Cardiac muscle cell (in vitro differentiated cells and primary cell): ENCODE results near the gene GPR155. TPM values are rescaled to one million over a fixed set of nuclear protein-coding genes. Genes with fewer than 3 reads are reported as not detected.

ENCODE experiments used
- DNase-seq, 2 donors: peaks; one replicate each; pipeline versions ENCODE4 v3.0.0 to v3.0.0-alpha.2; 2010 to 2017; ENCODE audit warnings: low read depth in 1 of 2, low spot score in 1 of 2
- H3K27ac ChIP-seq: fragments of 200-600 bp; sonication (generic); 2 replicates; pipeline ENCODE4 v1.5.1; 2016
- H3K27me3 ChIP-seq: fragments of 200-600 bp; sonication (generic); 2 replicates; pipeline ENCODE4 v1.6.0; 2016; ENCODE audit warnings: control low read depth
- H3K36me3 ChIP-seq: fragments of 200-600 bp; sonication (generic); 2 replicates; pipeline ENCODE4 v1.5.1; 2016; ENCODE audit warnings: control low read depth
- H3K4me1 ChIP-seq: fragments of 200-600 bp; sonication (generic); 2 replicates; pipeline ENCODE4 v1.8.1; 2017; ENCODE audit warnings: low read depth, mild to moderate bottlenecking, mixed run types
- H3K4me3 ChIP-seq: fragments of 200-600 bp; sonication (generic); 2 replicates; pipeline ENCODE4 v1.5.1; 2016; ENCODE audit warnings: mild to moderate bottlenecking
- H3K9me3 ChIP-seq: fragments of 200-600 bp; sonication (generic); 2 replicates; pipeline ENCODE4 v1.5.1; 2017; ENCODE audit warnings: low read depth, mild to moderate bottlenecking, control low read depth
- polyA plus RNA-seq: library from polyadenylated mRNA; unstranded; fragments of >200 nt; fragmentation: Nextera tagmentation; extraction: Ambion mirVana; gene quantifications from 2 replicates; pipeline ENCODE4 v1.2.1, GENCODE V29; 2016
- total RNA-seq: library from RNA; depleted of rRNA; stranded (reverse); fragments of >200 nt; gene quantifications from 2 replicates; pipeline ENCODE4 v1.2.3, GENCODE V29; 2016
- TF ChIP-seq, protein P1 (sequence below): IDR thresholded peaks from 2 replicates; pipeline ENCODE4 v1.5.1; 2012; ENCODE audit warnings: low read depth, mild to moderate bottlenecking, low read length

The GPR155 gene
- total and polyA plus RNA-seq, 2 experiments from 2014 or later = 2.7 to 8.5 TPM

- H3K9me3 ChIP-seq = no peaks in the 10 kb centered on the region
- H3K27ac ChIP-seq = no peak overlapping the region
- no peaks in the 10 kb centered on the region for H3K27me3 ChIP-seq
- DNase-seq = no peak
- no peaks in the 10 kb centered on the region for H3K4me1 ChIP-seq
- H3K36me3 ChIP-seq = peaks cover 3% of the 10 kb centered on the region
- TF ChIP-seq, protein P1, sequence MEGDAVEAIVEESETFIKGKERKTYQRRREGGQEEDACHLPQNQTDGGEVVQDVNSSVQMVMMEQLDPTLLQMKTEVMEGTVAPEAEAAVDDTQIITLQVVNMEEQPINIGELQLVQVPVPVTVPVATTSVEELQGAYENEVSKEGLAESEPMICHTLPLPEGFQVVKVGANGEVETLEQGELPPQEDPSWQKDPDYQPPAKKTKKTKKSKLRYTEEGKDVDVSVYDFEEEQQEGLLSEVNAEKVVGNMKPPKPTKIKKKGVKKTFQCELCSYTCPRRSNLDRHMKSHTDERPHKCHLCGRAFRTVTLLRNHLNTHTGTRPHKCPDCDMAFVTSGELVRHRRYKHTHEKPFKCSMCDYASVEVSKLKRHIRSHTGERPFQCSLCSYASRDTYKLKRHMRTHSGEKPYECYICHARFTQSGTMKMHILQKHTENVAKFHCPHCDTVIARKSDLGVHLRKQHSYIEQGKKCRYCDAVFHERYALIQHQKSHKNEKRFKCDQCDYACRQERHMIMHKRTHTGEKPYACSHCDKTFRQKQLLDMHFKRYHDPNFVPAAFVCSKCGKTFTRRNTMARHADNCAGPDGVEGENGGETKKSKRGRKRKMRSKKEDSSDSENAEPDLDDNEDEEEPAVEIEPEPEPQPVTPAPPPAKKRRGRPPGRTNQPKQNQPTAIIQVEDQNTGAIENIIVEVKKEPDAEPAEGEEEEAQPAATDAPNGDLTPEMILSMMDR = no peak
- no peak overlapping the region for H3K4me3 ChIP-seq
Observed at GRCh38 chr2:174484573-174484972, 2.3 kb downstream of the GPR155 start.

DNA sequence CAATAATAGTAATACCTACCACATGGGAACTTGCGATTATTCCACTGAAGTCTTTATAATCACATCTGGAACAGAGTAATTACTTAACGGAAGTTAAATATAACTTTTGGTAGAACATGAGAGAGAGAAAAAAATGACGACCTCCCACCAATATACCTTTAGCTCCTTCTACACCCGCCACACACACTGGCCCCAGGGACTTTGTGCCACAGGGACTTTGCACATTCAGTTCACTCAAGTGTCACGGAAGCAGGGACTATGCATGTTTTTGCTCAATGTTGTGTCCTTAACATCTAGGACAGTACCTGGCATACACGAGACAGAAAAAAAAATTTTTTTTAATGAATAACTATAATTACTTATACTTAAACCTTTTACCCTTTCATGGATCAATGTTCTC lies 4.0 kb downstream of the GPR155 start:
- no peak for DNase-seq
- H3K4me1 ChIP-seq = no peaks in the 10 kb centered on the region
- TF ChIP-seq, protein P1 = no peak

DNA sequence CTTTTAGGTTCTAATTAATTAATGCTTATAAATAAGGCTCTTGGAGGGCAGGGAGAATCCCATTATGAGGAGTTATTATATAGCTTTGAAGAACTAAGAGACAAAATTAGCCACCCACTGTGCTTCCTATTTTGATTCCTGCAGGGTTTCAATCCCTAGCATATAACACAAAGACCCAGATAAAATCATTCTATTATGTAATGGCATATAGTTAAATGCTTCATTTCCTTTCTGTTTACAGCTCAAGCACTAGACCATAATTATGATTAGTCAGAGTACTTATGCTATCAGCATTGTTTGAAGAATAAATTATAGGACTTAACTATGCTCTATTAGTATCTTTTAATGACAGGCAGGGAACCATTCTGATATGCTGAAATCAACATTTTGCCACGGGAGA lies 9.1 kb downstream of the GPR155 start:
- Histone ChIP-seq H3K4me3 (no peak overlapping the region), H3K9me3 (no peaks in the 10 kb centered on the region), H3K27ac (no peak overlapping the region), H3K36me3 (peaks cover 3% of the 10 kb centered on the region), H3K27me3 (no peaks in the 10 kb centered on the region), H3K4me1 (no peaks in the 10 kb centered on the region)
- TF ChIP-seq, protein P1 = no peak
- DNase-seq = no peak

More for the DNA sequence above, 4.0 kb downstream of the GPR155 start:
- H3K4me3 ChIP-seq = no peak overlapping the region
- peaks cover 3% of the 10 kb centered on the region for H3K36me3 ChIP-seq
- H3K27me3 ChIP-seq = no peaks in the 10 kb centered on the region
- no peaks in the 10 kb centered on the region for H3K9me3 ChIP-seq
- no peak overlapping the region for H3K27ac ChIP-seq

- Histone ChIP-seq H3K27me3 (no peaks in the 10 kb centered on the region), H3K4me1 (no peaks in the 10 kb centered on the region), H3K36me3 (no peaks in the 10 kb centered on the region), H3K9me3 (no peaks in the 10 kb centered on the region), H3K27ac (no peak overlapping the region), H3K4me3 (no peak overlapping the region)
- TF ChIP-seq, protein P1 = no peak
- no peak for DNase-seq
Observed at GRCh38 chr2:174473796-174474195, 13.0 kb downstream of the GPR155 start.

DNA sequence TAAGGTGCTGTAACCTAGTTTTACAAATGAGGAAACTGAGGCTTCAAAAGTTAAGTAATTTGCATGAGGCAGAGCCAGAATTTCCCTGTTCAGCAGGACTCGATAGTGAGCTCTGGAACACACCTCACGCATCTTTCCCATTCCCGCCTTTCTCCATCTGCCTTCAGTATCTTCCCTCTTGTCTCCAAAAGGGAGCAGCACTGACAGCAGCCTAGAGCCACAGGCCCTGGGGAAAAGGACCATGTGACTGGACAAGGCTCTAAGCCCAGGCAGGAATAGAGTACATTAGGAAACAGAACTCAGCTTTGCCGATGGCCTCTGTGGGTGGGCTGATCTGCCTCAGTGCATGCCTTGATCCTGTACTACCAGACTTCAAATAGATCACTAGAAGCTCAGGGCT lies 21.5 kb downstream of the GPR155 start:
- Histone ChIP-seq H3K4me3 (no peak overlapping the region), H3K27ac (no peak overlapping the region), H3K36me3 (no peaks in the 10 kb centered on the region), H3K27me3 (no peaks in the 10 kb centered on the region), H3K4me1 (no peaks in the 10 kb centered on the region), H3K9me3 (no peaks in the 10 kb centered on the region)
- TF ChIP-seq, protein P1 = no peak
- DNase-seq = peak; percentile 11 to 13

DNA sequence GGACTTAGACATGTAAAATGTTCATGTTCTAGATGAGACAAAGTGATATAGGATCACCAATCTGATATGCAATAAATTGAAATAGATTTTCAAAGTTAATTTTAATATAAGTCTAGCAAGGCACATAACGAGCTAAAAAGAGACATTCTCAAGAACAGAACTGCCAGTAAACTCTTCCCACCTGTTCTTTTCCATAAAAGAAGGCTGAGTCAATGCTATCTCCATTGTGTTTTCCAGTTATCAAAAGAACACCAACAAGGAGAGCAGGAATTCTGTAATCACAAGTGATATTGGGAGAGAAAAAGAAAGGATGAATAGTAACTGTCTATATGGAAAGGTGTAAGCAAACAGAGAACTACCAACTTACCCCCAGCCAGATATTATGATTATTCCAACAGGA lies 25.6 kb downstream of the GPR155 start:
- no peak overlapping the region for H3K27ac ChIP-seq
- H3K27me3 ChIP-seq = no peaks in the 10 kb centered on the region
- no peaks in the 10 kb centered on the region for H3K36me3 ChIP-seq
- no peaks in the 10 kb centered on the region for H3K9me3 ChIP-seq
- H3K4me1 ChIP-seq = no peaks in the 10 kb centered on the region
- TF ChIP-seq, protein P1 = no peak
- DNase-seq = no peak
- H3K4me3 ChIP-seq = no peak overlapping the region
